Activated naive CD8-positive, alpha-beta T cell treated with anti-CD3 and anti-CD28 coated beads for 36 hours (primary cell): ENCODE measurements around the gene TRAPPC6A. TPM values are rescaled to one million over a fixed set of nuclear protein-coding genes. Genes with fewer than 3 reads are reported as not detected.

ENCODE experiments used
- DNase-seq: peaks from one replicate; pipeline ENCODE4 v3.0.0; 2021
- H3K27ac Mint-ChIP-seq: one replicate; pipeline ENCODE4 v1.8.0; 2022; ENCODE audit warnings: mild to moderate bottlenecking, moderate library complexity, mixed read lengths
- H3K27me3 Mint-ChIP-seq: one replicate; pipeline ENCODE4 v1.8.0; 2022; ENCODE audit warnings: mild to moderate bottlenecking, mixed read lengths
- H3K36me3 Mint-ChIP-seq: one replicate; pipeline ENCODE4 v1.8.0; 2021; ENCODE audit warnings: mild to moderate bottlenecking, mixed read lengths
- H3K4me1 Mint-ChIP-seq: one replicate; pipeline ENCODE4 v1.8.0; 2021; ENCODE audit warnings: mixed read lengths
- H3K4me3 Mint-ChIP-seq: one replicate; pipeline ENCODE4 v1.8.0; 2022; ENCODE audit warnings: mild to moderate bottlenecking, moderate library complexity, mixed read lengths
- H3K9me3 Mint-ChIP-seq: one replicate; pipeline ENCODE4 v1.8.0; 2022; ENCODE audit warnings: mixed read lengths
- total RNA-seq, 2 experiments: library from RNA; stranded (reverse); gene quantifications; one replicate each; pipeline ENCODE4 v1.2.3, GENCODE V29; 2021

Gene TRAPPC6A
- total RNA-seq, 2 experiments from 2014 or later: 19.8 to 22.9 TPM

DNA sequence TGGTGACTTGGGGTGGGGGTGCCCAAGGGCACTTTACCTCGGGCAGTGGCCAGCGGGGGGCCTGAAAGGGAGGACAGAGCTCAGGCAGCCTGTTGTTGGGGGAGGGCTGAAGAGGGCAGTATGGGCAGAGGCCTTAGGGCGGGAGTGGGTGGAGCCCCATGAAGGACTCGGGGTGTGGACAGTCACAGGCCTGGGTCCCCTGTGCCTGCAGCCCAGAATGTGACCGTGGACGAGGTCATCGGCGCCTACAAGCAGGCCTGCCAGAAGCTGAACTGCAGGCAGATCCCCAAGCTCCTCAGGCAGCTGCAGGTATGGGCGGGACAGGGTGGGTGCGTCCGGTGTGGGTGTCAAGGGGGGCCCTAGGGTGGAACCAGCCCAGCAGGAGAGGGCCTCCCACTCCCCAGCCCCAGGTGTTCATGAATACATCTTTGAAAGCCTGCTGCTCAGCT is 39.7 kb downstream of the TRAPPC6A start:
- Mint-ChIP-seq H3K4me3 (no peak overlapping the region), H3K36me3 (peaks cover 7% of the 10 kb centered on the region), H3K4me1 (peaks cover 8% of the 10 kb centered on the region), H3K27me3 (no peaks in the 10 kb centered on the region), H3K27ac (no peak overlapping the region), H3K9me3 (no peaks in the 10 kb centered on the region)
- DNase-seq: no peak

DNA sequence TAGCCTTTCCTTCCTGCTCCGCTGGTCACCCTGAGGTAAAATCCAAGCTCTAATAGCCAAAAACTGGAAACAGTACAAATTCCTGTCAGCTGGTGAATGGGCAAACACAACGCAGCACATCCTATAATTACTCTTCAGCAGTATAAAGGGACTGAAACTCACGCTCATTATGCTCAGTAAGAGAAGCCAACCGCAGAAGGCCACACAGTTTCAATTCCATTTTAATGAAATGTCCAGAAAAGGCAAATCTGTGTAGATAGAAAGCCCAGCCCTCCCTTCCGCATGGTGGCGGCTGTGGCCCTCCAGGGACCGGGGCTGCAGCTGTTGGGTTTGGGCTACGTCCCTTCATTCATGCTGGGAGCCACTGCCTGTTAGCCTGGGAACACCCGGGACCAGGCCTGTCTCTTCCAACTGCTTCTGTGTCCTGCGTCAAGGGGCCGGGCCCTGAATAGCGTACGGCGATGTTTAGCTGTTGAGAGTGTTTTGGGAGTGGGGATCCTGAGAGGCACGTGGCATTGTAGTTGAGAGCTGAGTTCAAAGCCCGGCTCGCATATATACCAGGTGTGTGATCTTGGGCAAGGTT is 40.8 kb downstream of the TRAPPC6A start:
- no peaks in the 10 kb centered on the region for H3K36me3 Mint-ChIP-seq
- no peak overlapping the region for H3K4me3 Mint-ChIP-seq
- H3K27me3 Mint-ChIP-seq: no peaks in the 10 kb centered on the region
- no peak overlapping the region for H3K27ac Mint-ChIP-seq
- no peak for DNase-seq
- H3K4me1 Mint-ChIP-seq: peaks cover 6% of the 10 kb centered on the region
- no peaks in the 10 kb centered on the region for H3K9me3 Mint-ChIP-seq

DNA sequence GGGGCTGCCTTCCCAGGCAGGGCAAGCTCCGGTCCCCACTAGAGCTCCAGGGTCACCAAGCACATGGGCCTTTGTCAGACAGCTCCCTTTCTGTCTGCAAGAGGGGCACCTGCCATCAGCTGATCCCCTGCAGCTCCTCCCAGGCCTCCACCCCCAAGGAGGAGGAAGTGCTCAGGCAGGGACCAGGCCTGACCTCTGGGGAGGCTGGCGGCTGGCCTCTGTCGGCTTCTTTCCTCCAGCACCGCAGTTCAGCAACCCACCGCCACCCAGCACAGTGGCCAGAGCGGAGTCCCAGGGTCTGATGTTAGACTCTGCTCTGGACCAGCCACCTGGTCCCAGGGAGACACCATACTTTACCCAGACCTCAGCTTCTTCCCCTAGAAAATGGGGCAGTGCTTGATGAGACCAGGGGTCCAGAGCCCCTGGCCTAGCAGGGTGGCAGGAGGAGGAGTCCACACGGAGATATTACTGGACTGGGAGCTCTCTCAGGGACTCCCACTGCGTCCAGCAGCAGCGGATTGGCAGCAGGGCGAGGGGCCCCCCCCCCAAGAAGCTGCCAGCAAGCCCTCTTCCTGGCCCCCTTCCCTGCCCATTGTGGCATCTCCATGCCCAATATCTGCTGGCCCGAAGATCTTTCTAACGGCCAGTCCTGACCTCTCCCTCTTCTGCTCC is 41.4 kb downstream of the TRAPPC6A start:
- H3K27ac Mint-ChIP-seq: no peak overlapping the region
- no peak for DNase-seq
- no peaks in the 10 kb centered on the region for H3K27me3 Mint-ChIP-seq
- H3K4me3 Mint-ChIP-seq: no peak overlapping the region
- no peaks in the 10 kb centered on the region for H3K36me3 Mint-ChIP-seq
- H3K9me3 Mint-ChIP-seq: no peaks in the 10 kb centered on the region
- H3K4me1 Mint-ChIP-seq: peaks cover 6% of the 10 kb centered on the region

DNA sequence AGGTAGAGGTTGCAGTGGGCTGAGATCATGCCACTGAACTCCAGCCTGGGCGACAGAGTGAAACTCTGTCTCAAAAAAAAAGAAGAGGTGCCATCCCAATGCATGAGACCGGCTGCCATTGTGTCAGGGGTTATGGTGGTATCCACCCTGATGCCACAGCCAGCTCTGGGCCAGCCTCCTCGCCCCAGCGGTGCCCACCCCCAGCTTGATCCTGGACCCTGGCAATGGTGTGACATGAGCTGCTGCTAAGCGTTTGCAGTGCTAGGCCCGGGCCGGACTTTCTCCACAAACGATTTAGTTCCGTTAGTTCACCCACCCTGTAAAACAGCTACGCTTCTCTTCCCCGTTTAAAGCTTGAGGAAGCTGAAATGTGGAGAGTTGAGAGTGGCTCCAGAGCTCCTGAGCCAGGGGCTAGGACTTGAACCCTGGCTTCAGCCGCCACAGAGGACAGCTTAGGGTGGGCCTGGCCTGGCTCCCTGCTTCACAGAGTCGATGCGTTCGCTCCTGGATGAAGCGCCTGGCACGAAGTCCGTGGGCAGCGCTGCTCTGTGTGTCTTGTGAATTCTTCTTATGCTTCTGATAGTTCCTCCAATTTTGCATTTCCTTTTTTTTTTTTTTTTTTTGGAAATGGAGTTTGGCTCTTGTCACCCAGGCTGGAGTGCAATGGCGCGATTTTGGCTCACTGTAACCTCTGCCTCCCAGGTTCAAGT is 42.7 kb downstream of the TRAPPC6A start:
- Mint-ChIP-seq H3K36me3 (no peaks in the 10 kb centered on the region), H3K27ac (no peak overlapping the region), H3K4me3 (no peak overlapping the region), H3K9me3 (no peaks in the 10 kb centered on the region), H3K4me1 (peaks cover 13% of the 10 kb centered on the region), H3K27me3 (no peaks in the 10 kb centered on the region)
- DNase-seq: no peak

DNA sequence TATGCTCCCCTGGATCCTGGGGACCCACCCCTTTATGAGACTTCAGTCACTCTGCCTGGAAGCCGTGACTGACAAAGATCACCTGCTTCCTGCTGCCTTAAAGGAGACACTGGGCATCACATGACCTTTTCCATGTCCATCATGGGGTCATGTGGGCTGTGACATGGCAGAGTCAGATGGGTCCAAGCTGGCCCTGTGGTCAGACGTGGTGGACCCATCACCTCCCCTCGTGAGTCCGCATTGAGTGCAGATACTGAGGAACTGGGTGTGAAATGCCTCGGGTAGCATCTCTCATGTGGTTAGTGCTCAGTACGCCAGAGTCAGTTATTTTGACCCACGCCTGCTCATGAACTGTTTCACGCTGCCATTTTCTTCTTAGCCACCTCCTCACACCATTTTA is 44.4 kb downstream of the TRAPPC6A start:
- no peaks in the 10 kb centered on the region for H3K9me3 Mint-ChIP-seq
- H3K36me3 Mint-ChIP-seq: no peaks in the 10 kb centered on the region
- H3K27me3 Mint-ChIP-seq: no peaks in the 10 kb centered on the region
- DNase-seq: no peak
- no peak overlapping the region for H3K27ac Mint-ChIP-seq
- peaks cover 13% of the 10 kb centered on the region for H3K4me1 Mint-ChIP-seq
- H3K4me3 Mint-ChIP-seq: no peak overlapping the region

DNA sequence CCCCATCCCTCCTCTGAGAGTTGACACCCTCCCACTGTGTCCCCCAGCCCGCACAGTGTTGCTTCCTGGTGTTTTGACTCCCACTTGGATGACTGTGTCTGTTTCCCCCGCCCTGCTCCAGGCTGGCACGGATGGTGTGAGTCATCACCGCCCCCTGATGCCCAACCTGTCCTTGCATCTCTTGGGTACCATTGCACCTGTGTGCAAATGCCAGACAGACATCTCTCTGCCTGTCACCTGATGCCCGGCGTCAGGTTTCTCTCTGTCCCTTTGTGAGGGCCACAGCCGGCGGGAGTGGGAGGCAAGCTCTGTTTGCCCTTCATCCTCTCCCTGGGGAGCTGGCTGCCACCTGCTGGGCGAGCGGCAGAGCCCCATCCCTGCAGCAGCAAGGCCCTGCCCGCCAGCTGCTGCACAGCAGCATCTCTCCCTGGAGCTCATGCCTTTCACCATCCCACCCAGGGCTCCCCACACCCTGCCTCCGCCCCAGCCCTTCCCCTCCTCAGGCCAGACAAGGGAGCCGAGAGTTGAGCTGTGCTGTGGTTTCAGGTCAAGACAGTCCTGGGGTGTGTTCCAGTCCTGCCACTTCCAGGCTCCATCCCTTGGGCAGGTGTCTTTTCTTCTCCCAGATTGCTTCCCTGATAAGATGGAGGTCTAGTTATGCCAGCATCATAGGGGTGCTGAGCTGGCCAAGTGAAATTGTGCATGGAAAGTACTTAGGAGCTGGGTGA is 47.0 kb downstream of the TRAPPC6A start:
- H3K9me3 Mint-ChIP-seq: no peaks in the 10 kb centered on the region
- H3K4me3 Mint-ChIP-seq: no peak overlapping the region
- H3K27me3 Mint-ChIP-seq: no peaks in the 10 kb centered on the region
- DNase-seq: no peak
- no peak overlapping the region for H3K27ac Mint-ChIP-seq
- no peaks in the 10 kb centered on the region for H3K36me3 Mint-ChIP-seq
- H3K4me1 Mint-ChIP-seq: peaks cover 11% of the 10 kb centered on the region

DNA sequence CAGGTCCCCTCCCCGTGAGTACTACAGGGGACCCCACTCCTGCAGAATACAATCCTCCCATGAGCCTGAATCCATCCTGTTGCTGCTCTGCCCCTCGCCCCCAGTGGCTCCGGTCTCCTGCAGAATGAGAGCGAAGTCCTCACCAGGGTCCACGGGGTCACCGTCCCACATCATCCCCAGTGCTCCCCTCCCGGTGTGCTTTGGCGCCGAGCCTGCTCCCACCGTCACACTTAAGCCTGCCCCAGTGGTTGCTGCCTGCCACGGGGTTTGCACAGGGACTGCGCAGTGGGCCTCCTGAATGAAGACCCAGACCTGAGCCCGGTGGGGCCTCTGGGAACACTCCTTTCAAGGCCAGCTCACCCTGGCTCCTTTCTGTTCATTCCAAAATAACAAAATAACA is 47.8 kb downstream of the TRAPPC6A start:
- peaks cover 16% of the 10 kb centered on the region for H3K4me1 Mint-ChIP-seq
- H3K27ac Mint-ChIP-seq: no peak overlapping the region
- no peaks in the 10 kb centered on the region for H3K36me3 Mint-ChIP-seq
- H3K9me3 Mint-ChIP-seq: no peaks in the 10 kb centered on the region
- H3K4me3 Mint-ChIP-seq: no peak overlapping the region
- no peaks in the 10 kb centered on the region for H3K27me3 Mint-ChIP-seq
- DNase-seq: no peak

DNA sequence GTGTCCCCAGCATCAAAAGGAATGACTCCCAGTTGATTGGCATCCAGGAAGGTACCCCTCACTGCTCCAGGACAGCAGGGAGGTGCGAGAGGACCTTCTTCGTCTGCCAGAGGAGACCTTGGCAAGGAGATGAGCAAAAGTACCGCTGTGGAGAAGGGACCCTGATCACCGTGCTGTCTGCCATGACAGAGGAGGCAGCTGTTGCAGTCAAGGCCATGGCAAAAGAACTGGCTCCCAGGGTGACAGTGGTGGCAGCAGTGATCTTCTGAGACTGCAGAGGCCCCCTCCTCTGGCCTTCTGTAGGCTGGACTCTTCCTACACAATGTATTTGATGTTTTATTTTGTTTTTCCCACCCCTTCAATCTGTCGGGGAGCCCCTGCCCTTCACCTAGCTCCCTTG is 49.2 kb downstream of the TRAPPC6A start:
- DNase-seq: no peak
- H3K27ac Mint-ChIP-seq: no peak overlapping the region
- H3K4me1 Mint-ChIP-seq: peaks cover 16% of the 10 kb centered on the region
- H3K36me3 Mint-ChIP-seq: no peaks in the 10 kb centered on the region
- no peaks in the 10 kb centered on the region for H3K27me3 Mint-ChIP-seq
- no peak overlapping the region for H3K4me3 Mint-ChIP-seq
- no peaks in the 10 kb centered on the region for H3K9me3 Mint-ChIP-seq

DNA sequence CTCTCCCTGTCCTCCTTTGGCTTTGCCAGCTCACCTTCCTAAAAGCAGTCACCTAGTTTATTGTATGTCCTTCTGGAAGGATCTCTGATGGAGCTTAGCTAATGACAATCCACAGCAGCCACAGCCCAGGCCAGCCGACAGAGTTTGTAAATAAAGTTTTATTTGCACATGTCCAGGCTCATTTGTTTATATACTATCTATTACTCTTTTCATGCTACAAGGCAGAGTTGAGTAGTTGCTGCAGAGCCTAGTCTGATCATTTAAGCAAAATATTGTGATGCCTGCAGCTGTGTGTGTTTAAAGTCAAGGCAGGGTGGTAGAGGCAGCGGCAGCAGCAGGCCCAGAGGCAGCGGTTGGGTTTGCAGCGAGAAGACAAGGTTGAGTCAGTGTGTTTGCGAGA is 49.9 kb downstream of the TRAPPC6A start:
- H3K27ac Mint-ChIP-seq: no peak overlapping the region
- H3K4me3 Mint-ChIP-seq: no peak overlapping the region

DNA sequence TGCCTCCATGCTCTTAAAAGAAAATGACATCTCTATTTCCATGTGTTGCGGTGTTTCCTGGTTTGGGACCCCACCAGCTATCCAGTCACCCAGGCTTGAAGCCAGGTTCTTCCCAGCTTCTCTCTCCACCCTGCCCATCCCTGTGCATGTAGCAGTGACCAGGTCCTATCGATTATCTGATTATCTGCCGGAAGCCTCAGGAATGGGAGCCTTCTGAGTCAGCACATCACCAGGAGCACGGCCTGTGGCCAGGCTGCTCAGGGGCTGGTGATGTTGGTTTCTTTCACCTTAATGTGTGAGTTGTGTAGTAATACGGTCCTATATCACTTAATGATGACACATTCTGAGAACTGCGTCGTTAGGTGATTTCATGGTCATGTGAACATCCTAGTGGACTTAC is 51.4 kb downstream of the TRAPPC6A start:
- Mint-ChIP-seq H3K27ac (no peak overlapping the region), H3K9me3 (no peaks in the 10 kb centered on the region), H3K27me3 (no peaks in the 10 kb centered on the region), H3K36me3 (no peaks in the 10 kb centered on the region), H3K4me3 (no peak overlapping the region), H3K4me1 (peaks cover 24% of the 10 kb centered on the region)
- no peak for DNase-seq

More for the DNA sequence above, 49.9 kb downstream of the TRAPPC6A start:
- Mint-ChIP-seq H3K4me1 (peaks cover 16% of the 10 kb centered on the region), H3K9me3 (no peaks in the 10 kb centered on the region), H3K36me3 (no peaks in the 10 kb centered on the region), H3K27me3 (no peaks in the 10 kb centered on the region)
- no peak for DNase-seq

DNA sequence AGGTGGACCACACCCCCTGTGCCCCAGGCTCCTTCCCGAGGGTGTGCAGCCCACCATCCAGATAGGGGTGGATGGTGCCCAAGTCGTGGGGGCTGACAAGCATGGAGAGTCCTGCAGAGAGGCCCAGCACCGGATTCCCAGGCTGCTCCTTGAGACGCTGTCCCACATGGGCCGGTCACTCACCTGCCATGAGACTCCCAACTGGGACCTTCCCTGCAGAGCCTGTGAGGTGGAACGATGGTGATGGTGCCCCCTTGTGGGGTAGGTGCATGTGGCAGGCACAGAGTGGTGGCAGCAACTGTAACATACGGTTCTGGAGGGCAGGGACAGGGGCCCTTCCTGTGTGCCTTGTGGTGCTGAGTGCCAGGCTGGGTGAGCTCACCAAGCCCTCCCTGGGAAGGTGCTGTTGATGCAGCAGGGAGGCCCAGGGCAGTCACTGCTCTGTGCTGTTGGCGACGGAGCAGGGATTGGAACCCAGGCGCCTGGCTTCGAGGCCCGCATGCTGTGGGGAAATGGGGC is 52.0 kb downstream of the TRAPPC6A start:
- Mint-ChIP-seq H3K27me3 (no peaks in the 10 kb centered on the region), H3K27ac (no peak overlapping the region), H3K4me3 (no peak overlapping the region), H3K4me1 (peaks cover 27% of the 10 kb centered on the region), H3K9me3 (no peaks in the 10 kb centered on the region), H3K36me3 (no peaks in the 10 kb centered on the region)
- peak; percentile 72 for DNase-seq

DNA sequence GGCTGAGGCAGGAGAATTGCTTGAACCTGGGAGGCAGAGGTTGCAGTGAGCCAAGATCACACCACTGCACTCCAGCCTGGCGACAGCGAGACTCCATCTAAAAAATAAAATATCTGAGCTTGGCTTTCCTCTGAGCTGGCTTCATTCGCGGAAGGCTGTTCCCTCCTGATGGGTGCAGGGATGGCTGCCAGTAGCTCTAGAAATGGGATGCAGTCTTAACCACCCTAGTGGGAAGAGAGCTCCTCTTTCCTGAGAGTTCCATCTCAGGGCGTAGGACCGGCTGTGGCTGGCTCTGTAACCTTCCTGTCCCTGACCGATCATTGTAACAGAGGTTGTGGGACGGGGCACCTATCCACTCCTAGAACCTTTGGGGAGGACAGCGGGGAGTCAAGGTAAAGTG is 52.7 kb downstream of the TRAPPC6A start:
- DNase-seq: no peak
- Mint-ChIP-seq H3K36me3 (peaks cover under 1% of the 10 kb centered on the region), H3K4me1 (peaks cover 29% of the 10 kb centered on the region), H3K27me3 (no peaks in the 10 kb centered on the region), H3K9me3 (no peaks in the 10 kb centered on the region), H3K4me3 (no peak overlapping the region), H3K27ac (no peak overlapping the region)

DNA sequence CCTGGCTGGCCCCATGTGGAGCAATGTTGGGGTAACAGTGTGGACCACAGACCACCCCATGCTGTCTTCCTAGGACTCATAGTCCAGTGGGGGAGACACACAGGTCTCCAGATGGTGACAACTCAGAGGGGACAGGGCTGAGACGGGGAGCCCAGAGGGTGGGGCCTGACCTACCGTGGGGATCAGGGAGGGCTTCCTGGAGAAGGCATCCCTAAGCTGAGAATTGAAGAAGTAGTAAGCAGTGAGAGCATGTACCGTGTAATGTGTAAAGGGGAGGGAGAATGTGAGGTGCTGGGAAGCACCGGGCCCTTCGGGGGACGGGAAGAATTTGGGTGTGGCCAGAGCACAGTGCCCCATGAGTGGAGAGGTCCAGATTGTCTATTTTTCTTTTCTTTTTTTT is 54.0 kb downstream of the TRAPPC6A start:
- Mint-ChIP-seq H3K9me3 (no peaks in the 10 kb centered on the region), H3K4me1 (peaks cover 39% of the 10 kb centered on the region), H3K36me3 (peaks cover 4% of the 10 kb centered on the region), H3K27me3 (no peaks in the 10 kb centered on the region), H3K4me3 (no peak overlapping the region), H3K27ac (peak overlapping the region; percentile 10)
- no peak for DNase-seq

DNA sequence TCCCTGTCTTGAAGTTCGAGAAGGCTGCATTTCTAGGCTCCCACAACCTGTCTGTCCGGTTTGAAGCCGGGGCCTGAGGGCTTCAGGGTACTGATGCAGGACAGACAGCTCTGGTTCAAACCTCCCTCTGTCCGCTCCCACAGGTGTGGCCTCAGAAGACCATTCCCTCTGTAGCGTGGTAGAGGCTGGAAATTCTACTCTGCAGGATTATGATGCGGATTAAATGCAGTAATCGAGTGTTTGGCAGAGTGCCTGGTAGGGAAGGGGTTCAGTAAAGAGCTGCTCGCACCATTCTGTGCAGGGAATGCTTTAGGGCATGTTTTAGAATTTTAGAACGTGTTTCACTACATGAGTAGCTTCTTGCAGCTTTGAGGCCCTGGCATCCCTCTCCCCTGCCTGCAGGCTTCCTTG is 54.6 kb downstream of the TRAPPC6A start:
- Mint-ChIP-seq H3K36me3 (peaks cover 4% of the 10 kb centered on the region), H3K27ac (no peak overlapping the region), H3K9me3 (no peaks in the 10 kb centered on the region), H3K4me1 (peaks cover 45% of the 10 kb centered on the region), H3K27me3 (no peaks in the 10 kb centered on the region), H3K4me3 (no peak overlapping the region)
- no peak for DNase-seq

DNA sequence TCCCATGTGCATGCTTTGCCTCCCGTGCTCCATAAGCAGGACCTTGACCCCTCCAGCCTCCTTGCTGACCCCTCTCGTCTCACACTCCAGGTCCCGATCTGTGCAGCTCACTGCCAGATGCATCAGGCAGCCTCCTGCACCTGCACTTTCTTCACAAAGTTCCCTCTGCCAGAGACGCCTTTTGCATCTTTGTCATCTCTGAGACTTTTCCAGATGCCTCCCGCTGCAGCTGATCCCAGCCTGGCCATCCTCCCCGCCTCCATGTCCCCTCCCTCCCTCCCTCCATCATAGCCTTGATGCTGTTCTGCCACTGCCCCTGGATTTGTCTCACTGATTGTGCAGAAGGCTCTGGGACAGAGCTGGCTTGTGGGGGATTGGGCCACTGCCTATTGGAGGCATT is 55.2 kb downstream of the TRAPPC6A start:
- Mint-ChIP-seq H3K4me3 (no peak overlapping the region), H3K9me3 (no peaks in the 10 kb centered on the region), H3K27me3 (no peaks in the 10 kb centered on the region), H3K36me3 (peaks cover 4% of the 10 kb centered on the region), H3K27ac (no peak overlapping the region), H3K4me1 (peaks cover 51% of the 10 kb centered on the region)
- no peak for DNase-seq
